Fibroblast of skin of back (primary cell): ENCODE data around the gene DEFB108B. TPM values are rescaled to one million over a fixed set of nuclear protein-coding genes. Genes with fewer than 3 reads are reported as not detected.
A peak's percentile ranks its signal among the peaks of the same experiment; 100 is the strongest.
"Not testable (repeated sequence)": the region's sequence is repeated elsewhere in the genome, so short reads cannot be mapped to it uniquely, and the experiment has no call there.

Experiments
- DNase-seq: peaks from one replicate; pipeline ENCODE4 v3.0.0-alpha.2; 2013
- polyA plus RNA-seq, 2 experiments: library from polyadenylated mRNA; unstranded; fragments of 120-200 nt; gene quantifications; one replicate each; pipeline ENCODE4 v1.2.1, GENCODE V29; 2013; ENCODE audit not compliant: insufficient read length in 2 of 2

Gene DEFB108B
- polyA plus RNA-seq (2013, experiment 1 of 2; ENCODE audit: insufficient read length), result not detected
- not detected for polyA plus RNA-seq (2013, experiment 2 of 2; ENCODE audit: insufficient read length)

DNA sequence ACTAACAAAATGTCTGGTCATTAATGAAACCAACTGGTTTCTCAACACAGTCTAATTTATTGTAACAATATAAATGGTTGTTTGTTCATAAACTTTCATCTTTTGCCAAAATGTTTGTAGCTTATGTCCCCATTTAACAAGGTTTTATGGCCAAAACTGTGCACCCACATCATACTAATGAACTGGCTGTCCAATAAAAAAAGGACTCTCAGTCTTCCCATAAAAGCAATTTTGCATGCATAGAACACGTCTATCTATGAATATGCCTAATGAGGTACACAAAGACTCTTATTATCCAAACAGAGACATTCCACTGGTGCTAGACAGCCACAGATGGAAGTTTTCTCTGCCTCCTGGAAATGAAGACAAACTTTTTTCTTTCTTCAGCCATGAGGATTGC is at the start of gene DEFB108B:
Gene DEFB108B, plus strand, starts transcription at position 390 of the 400 bp plus-strand sequence. Its CDS starts 0 bp downstream, at position 390.
- DNase-seq, result not testable (repeated sequence)

DNA sequence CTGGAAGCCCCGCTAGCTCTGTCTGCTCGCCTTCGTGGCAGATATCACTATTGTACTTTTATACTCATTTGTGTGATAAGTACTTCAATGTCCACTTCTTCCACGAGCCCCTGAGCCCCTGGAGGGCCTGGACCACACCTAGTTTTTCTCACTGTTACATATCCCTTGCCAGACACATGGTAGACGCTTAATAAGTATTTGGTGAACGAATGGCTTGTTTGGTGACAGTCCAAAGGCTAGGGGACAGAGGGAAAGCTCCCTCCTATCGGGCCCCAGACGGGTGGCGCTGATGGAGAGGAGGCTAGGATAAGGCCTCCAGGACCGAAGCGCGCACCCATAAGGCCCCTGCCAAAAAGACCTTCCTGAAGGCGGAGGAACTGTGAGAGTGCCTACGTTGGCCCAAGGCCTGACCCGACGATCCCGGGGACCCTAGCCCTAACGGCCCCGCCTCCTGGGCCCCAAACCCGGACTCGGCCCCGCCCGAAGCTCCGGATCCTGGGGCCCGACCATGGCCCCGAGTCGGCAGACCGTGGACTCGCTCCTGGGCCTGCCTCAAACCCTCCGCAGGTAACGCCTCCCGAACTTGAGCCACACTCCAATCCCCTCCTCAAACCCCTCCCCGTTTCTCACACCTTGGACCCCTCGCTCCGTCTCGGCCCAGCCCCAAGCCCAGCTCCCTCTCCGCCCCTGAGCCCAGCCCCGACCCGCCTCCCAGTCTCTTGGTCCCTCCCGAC is 46.7 kb upstream of the DEFB108B start:
- peak; percentile 80 for DNase-seq

DNA sequence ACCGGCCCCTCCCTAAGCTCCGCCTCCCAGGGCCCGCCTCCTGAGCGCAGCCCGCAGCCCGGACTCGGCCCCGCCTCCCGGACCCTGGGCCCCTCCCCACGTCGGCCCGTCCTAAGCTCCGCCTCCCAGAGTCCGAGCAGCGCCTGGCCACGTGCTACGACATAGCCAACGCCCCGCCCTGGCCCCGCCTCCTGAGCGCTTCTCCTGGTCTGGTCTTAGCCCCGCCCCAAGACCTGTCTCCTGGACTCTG is 46.2 kb upstream of the DEFB108B start:
- peak; percentile 98 for DNase-seq

DNA sequence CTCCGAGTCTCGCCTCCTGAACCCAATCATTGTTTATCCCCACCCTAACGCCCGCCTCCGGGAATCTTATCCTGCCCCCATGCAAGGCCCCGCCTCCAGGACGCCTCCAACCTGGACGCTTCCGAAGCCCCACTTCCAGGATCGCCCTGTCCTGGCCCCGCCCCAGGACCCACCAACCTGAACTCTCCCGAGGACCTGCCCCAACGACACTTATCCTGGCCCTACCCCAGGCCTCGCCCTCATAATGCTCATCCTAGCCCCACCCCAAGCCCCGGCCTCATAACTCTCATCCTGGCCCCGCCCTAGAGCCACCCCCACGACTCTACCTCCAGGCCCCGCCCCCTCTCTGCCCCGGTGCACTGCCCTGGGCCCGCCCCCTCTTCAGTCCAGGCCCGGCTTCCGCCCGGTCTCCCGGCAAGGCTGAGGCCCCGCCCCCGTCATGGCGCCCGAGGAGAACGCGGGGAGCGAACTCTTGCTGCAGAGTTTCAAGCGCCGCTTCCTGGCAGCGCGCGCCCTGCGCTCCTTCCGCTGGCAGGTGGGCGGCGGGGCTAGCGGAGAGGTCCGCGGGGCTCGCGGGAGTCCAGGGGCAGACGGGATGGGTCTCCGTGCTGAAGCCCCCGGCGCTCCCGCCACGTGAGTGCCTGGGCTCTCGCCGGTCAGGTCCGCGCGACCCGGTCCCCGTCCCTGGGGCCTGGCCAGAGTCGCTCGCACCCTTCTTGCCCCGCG is 45.7 kb upstream of the DEFB108B start:
- DNase-seq, result no peak

GRCh38 chr11:71787824-71788454 is 45.1 kb upstream of the DEFB108B start:
- peak; percentile 71 for DNase-seq

- not testable (repeated sequence) for DNase-seq
Observed at GRCh38 chr11:71789444-71790196, 43.4 kb upstream of the DEFB108B start.

- not testable (repeated sequence) for DNase-seq
Observed at GRCh38 chr11:71791111-71791510, 41.9 kb upstream of the DEFB108B start.

GRCh38 chr11:71792621-71793235 is 40.3 kb upstream of the DEFB108B start:
- DNase-seq, result peak; percentile 45

DNA sequence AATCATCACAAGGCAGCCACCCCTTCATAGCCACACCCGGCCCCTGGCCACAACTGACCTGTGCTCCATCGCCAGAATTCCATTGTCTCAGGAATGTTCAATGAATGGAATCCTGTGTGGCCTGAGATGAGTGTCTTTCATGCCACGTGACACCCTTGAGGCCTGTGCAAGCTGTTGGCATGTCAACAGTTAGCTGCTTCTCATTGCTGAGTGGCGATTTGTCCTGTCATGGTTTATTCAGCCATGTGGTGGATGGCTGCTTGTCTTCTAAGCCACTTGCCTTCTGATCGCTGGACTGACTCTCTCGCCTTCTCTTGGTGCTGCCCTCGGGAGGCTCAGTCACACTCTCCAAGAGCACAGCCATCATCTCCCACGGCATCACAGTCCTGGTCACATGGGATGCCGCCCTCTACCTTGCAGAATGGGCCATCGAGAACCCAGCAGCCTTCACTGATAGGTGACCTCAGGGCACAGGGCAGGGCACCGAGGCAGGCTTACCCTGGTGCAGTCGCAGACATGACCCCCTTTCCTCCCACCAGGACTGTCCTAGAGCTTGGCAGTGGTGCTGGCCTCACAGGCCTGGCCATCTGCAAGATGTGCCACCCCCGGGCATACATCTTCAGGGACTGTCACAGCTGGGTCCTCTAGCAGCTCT is 38.5 kb upstream of the DEFB108B start:
- peak; percentile 94 for DNase-seq

GRCh38 chr11:71795236-71795635 is 37.8 kb upstream of the DEFB108B start:
- DNase-seq, result not testable (repeated sequence)

DNA sequence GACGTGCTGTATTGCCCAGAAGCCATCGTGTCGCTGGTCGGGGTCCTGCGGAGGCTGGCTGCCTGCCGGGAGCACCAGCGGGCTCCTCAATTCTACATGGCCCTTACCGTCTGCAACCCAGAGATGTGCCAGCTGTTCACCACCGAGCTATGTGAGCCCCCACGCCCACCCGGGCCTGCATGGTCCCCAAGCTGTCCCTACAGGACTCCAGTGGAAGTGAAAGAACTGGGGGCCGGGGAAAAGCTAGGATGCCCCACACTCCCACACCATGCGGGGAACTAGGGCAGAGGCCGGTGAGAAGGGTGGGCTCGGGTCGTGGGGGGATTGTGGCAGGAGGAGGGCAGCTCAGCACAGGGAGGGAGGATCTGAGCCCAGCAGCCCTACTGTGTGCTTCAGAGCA is 37.0 kb upstream of the DEFB108B start:
- DNase-seq, result not testable (repeated sequence)

DNA sequence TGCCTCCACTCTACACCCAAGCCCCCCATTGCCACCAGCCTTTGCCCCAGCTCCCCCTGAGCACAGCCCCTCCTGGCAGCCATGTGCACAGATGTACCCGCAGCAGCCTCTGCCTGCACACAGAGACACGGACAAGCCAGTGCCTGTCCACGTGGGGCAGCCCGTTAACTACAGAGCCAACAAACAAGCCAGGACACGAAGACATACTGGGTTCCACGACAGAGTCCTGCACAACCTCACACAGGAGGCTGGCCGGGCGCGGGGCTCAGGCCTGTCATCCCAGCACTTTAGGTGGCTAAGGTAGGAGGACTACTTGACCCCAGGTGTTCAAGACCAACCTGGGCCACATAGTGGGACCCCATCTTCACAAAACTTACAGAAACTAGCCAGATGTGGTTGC is 36.2 kb upstream of the DEFB108B start:
- DNase-seq, result not testable (repeated sequence)

DNA sequence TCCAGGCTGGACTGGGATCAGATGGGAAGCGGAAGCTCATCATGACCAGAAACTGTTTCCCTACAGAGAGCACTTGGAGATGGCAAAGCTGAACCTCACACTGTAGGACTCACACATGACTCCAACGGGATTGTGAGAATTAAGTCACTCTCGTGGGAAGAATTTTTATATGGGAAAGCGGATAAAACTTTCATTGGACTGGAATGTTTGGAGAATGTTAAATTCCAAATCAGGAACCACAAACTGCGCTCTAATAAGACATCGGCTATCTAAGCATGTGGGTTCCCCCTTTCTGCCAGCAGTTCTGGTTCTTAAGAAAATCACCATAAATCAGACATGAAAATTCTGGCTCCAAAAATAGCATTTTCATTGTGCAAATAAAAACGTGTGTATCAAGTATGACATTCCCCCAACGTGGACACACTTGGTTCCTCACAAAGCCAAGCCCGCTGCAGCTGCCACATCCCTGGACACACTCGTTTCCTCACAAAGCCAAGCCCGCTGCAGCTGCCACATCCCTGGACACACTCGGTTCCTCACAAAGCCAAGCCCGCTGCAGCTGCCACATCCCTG is 33.4 kb upstream of the DEFB108B start:
- peak; percentile 57 for DNase-seq

DNA sequence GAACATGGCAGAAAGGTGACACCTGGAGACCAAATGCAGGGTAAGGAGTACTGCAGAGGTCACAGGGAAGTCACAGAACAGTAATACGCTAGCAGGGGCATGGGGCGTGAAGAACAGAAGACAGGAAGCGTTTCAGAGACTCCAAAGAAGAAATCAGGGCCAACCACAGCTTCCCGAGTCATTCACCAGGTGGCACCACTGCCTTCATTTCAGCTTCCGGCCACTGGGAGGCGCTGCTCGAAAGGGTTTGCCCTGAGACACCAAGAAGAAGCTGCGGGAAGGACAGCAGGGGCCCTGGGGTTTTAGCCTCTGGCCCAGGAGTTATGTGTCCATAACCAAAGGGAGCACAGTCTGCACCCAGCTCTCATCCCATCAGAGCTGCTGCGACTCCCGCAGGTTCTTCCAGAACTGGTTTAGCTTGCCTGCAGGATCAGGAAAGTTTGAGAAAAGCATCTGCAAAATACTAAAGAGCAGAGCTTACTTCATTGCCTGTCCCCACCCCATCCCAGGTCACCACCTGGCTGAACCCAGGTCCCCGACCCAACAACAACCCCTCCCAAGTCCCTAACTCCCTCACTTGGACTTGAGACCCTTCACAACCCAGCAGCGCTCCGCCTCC is 32.6 kb upstream of the DEFB108B start:
- DNase-seq, result peak; percentile 66

GRCh38 chr11:71801026-71801425 is 32.0 kb upstream of the DEFB108B start:
- DNase-seq, result not testable (repeated sequence)

DNA sequence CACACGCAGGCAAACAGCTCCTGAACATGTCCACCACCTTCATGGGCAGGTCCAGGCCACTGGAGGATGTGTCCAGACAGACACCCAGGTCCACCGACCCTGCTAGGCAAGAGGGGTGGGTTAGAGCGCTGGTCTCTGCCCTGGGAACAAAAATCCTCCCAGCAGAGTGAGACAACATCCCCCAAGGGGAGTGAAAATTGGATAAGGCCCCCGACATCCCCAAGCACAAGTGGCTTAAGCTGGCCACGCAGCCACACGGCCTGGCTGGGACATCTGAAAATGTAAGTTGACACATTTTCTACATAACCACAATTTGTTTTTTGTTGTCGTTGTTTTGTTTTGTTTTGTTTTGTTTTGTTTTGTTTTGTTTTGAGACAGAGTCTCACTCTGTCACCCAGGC is 30.1 kb upstream of the DEFB108B start:
- DNase-seq, result not testable (repeated sequence)

DNA sequence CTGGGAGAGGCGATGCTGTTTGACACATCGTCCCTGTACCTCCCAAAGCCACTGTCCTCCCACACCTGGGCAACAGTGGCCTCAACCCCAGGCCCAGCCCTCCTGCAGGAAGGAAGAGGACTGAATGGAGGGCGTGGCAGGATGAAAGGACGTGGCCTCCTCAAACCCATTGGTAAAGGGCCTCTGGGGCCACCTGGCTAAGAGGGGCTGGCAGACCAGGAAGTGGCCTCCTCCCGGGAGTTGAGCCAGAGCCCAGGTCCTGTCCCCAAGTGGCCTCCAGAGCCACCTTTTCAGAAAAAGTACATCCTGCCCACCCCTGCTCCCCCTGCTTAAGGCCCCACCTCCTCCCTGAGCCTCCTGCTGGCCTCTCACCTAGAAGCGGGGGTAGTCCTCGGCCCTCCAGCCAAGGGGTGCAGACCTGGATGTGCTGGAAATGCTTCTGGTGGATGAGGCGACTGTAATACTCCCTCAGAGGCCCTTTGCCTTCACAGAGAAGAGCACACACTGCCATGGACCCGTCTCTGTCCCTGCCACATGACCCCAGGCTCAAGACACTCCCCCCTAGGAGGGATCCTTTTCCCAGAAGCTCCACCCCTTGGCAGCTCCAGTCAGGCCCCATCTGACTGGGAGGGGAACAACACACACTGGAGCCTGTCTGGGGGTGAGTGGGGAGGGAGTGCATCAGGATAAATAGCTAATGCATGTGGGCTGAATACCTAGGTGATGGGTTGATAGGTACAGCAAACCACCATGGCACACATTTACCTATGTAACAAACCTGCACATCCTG is 28.6 kb upstream of the DEFB108B start:
- DNase-seq, result not testable (repeated sequence)

- DNase-seq, result not testable (repeated sequence)
Observed at GRCh38 chr11:71812529-71812928, 20.5 kb upstream of the DEFB108B start.

GRCh38 chr11:71813481-71814355 is 19.3 kb upstream of the DEFB108B start:
- peak; percentile 74 for DNase-seq
